SK-N-SH treated with all-trans-retinoic acid at 6 μM for 48 hours (cell line): Measurements from ENCODE around the gene PHF2.

Experiments
- ATAC-seq: fragments of 200-7000 bp; cut with Tn5 transposase; 3 replicates; pipeline ENCODE4 v1.9.1; 2020; ENCODE audit warnings: mild to moderate bottlenecking, moderate library complexity
- ARNTL ChIP-seq: fragments of 450-650 bp; formaldehyde crosslinking; IDR thresholded peaks from 2 replicates; pipeline ENCODE4 v1.5.0; 2020; ENCODE audit warnings: low read depth, mild to moderate bottlenecking, moderate library complexity, borderline replicate concordance
- BACH2 ChIP-seq: fragments of 250-450 bp; sonication (Bioruptor Pico); IDR thresholded peaks from 2 replicates; pipeline ENCODE4 v1.9.0; 2021; ENCODE audit warnings: mild to moderate bottlenecking, borderline replicate concordance
- CREB5 ChIP-seq: fragments of 250-450 bp; sonication (Bioruptor Pico); IDR thresholded peaks from 2 replicates; pipeline ENCODE4 v1.5.1; 2020; ENCODE audit warnings: low read depth, mild to moderate bottlenecking, moderate library complexity
- CSDC2 ChIP-seq: fragments of 250-450 bp; sonication (Bioruptor Pico); IDR thresholded peaks from 2 replicates; pipeline ENCODE4 v1.5.0; 2020; ENCODE audit warnings: mild to moderate bottlenecking, moderate library complexity
- CSRNP3 ChIP-seq: fragments of 250-450 bp; sonication (Bioruptor Pico); IDR thresholded peaks from 2 replicates; pipeline ENCODE4 v1.5.1; 2021; ENCODE audit warnings: mild to moderate bottlenecking, moderate library complexity
- ESRRG ChIP-seq: fragments of 250-450 bp; sonication (Bioruptor Pico); IDR thresholded peaks from 2 replicates; pipeline ENCODE4 v1.6.1; 2021; ENCODE audit warnings: mild to moderate bottlenecking
- GLIS3 ChIP-seq: fragments of 250-450 bp; sonication (Bioruptor Pico); IDR thresholded peaks from 2 replicates; pipeline ENCODE4 v1.5.0; 2020; ENCODE audit warnings: mild to moderate bottlenecking, moderate library complexity
- PATZ1 ChIP-seq: fragments of 250-450 bp; sonication (Bioruptor Pico); IDR thresholded peaks from 2 replicates; pipeline ENCODE4 v1.8.0; 2020; ENCODE audit warnings: mild to moderate bottlenecking, moderate library complexity, borderline replicate concordance
- POU6F1 ChIP-seq: fragments of 250-450 bp; sonication (Bioruptor Pico); IDR thresholded peaks from 2 replicates; pipeline ENCODE4 v1.8.0; 2021; ENCODE audit warnings: low read depth, mild to moderate bottlenecking, moderate library complexity, borderline replicate concordance
- PPARA ChIP-seq: fragments of 250-450 bp; sonication (Bioruptor Pico); IDR thresholded peaks from 2 replicates; pipeline ENCODE4 v1.5.0; 2020; ENCODE audit warnings: mild to moderate bottlenecking, borderline replicate concordance
- RARB ChIP-seq: fragments of 250-450 bp; sonication (Bioruptor Pico); IDR thresholded peaks from 2 replicates; pipeline ENCODE4 v1.8.0; 2021; ENCODE audit warnings: mild to moderate bottlenecking, moderate library complexity
- SNAI2 ChIP-seq: fragments of 250-450 bp; sonication (Bioruptor Pico); IDR thresholded peaks from 2 replicates; pipeline ENCODE4 v1.5.0; 2020; ENCODE audit warnings: mild to moderate bottlenecking, moderate library complexity
- TOX ChIP-seq: fragments of 250-450 bp; sonication (Bioruptor Pico); IDR thresholded peaks from 2 replicates; pipeline ENCODE4 v1.8.0; 2021; ENCODE audit warnings: mild to moderate bottlenecking, moderate library complexity, borderline replicate concordance
- TSHZ2 ChIP-seq: fragments of 250-450 bp; sonication (Bioruptor Pico); IDR thresholded peaks from 2 replicates; pipeline ENCODE4 v1.5.0; 2020; ENCODE audit warnings: mild to moderate bottlenecking, moderate library complexity
- ZC3H10 ChIP-seq: fragments of 250-450 bp; sonication (Bioruptor Pico); IDR thresholded peaks from 2 replicates; pipeline ENCODE4 v1.5.1; 2021; ENCODE audit warnings: mild to moderate bottlenecking, moderate library complexity
- ZFP3 ChIP-seq: fragments of 250-450 bp; sonication (Bioruptor Pico); IDR thresholded peaks from 2 replicates; pipeline ENCODE4 v1.5.0; 2020; ENCODE audit warnings: mild to moderate bottlenecking, moderate library complexity
- ZFP30 ChIP-seq: fragments of 450-650 bp; formaldehyde crosslinking; IDR thresholded peaks from 2 replicates; pipeline ENCODE4 v1.5.0; 2022; ENCODE audit warnings: mild to moderate bottlenecking, moderate library complexity
- ZNF565 ChIP-seq: fragments of 450-650 bp; formaldehyde crosslinking; conservative IDR thresholded peaks from 2 replicates; pipeline ENCODE4 v1.5.0; 2020; ENCODE audit warnings: low read depth, mild to moderate bottlenecking, moderate library complexity
- ZNF70 ChIP-seq: fragments of 450-650 bp; formaldehyde crosslinking; IDR thresholded peaks from 2 replicates; pipeline ENCODE4 v1.5.0; 2020; ENCODE audit warnings: mild to moderate bottlenecking, moderate library complexity
- ZNF8 ChIP-seq: fragments of 450-650 bp; formaldehyde crosslinking; IDR thresholded peaks from 2 replicates; pipeline ENCODE4 v1.5.0; 2020; ENCODE audit warnings: mild to moderate bottlenecking, moderate library complexity

Gene PHF2

GRCh38 chr9:93533863-93534262, 42.5 kb upstream of the PHF2 start:
- no peak for TF ChIP-seq ZFP3 (CRISPR knock-in tag)
- TF ChIP-seq CSRNP3 (CRISPR knock-in tag): no peak
- TF ChIP-seq PPARA (CRISPR knock-in tag): no peak
- TF ChIP-seq POU6F1 (CRISPR knock-in tag): no peak
- no peak for TF ChIP-seq SNAI2 (CRISPR knock-in tag)
- TF ChIP-seq CREB5 (CRISPR knock-in tag): no peak
- TF ChIP-seq ZNF8 (CRISPR knock-in tag): no peak
- TF ChIP-seq ZNF565: no peak
- no peak for ATAC-seq

- ATAC-seq: no peak
- no peak for TF ChIP-seq ESRRG
- no peak for TF ChIP-seq ZC3H10 (CRISPR knock-in tag)
- no peak for TF ChIP-seq GLIS3 (CRISPR knock-in tag)
- TF ChIP-seq TOX (CRISPR knock-in tag): no peak
- no peak for TF ChIP-seq ZNF565
- TF ChIP-seq ZFP30 (CRISPR knock-in tag): no peak
- TF ChIP-seq CSDC2 (CRISPR knock-in tag): no peak
- TF ChIP-seq ZNF70 (CRISPR knock-in tag): no peak
- no peak for TF ChIP-seq CSRNP3 (CRISPR knock-in tag)
- TF ChIP-seq PATZ1 (CRISPR knock-in tag): no peak
- TF ChIP-seq RARB (CRISPR knock-in tag): no peak
- no peak for TF ChIP-seq CREB5 (CRISPR knock-in tag)
- no peak for TF ChIP-seq ARNTL (CRISPR knock-in tag)
These were observed 40.2 kb upstream of the PHF2 start for GRCh38 chr9:93536167-93536566.

GRCh38 chr9:93536874-93537273, 39.5 kb upstream of the PHF2 start:
- ATAC-seq: no peak
- TF ChIP-seq ZFP30 (CRISPR knock-in tag): no peak

- ATAC-seq: no peak
- TF ChIP-seq BACH2 (CRISPR knock-in tag): no peak
- TF ChIP-seq TOX (CRISPR knock-in tag): no peak
- TF ChIP-seq ESRRG: no peak
- no peak for TF ChIP-seq CSDC2 (CRISPR knock-in tag)
- no peak for TF ChIP-seq ZNF565
- no peak for TF ChIP-seq ZC3H10 (CRISPR knock-in tag)
- no peak for TF ChIP-seq ZFP30 (CRISPR knock-in tag)
- TF ChIP-seq TSHZ2 (CRISPR knock-in tag): no peak
- TF ChIP-seq PATZ1 (CRISPR knock-in tag): no peak
- TF ChIP-seq SNAI2 (CRISPR knock-in tag): no peak
- TF ChIP-seq ZFP3 (CRISPR knock-in tag): no peak
- no peak for TF ChIP-seq ZNF8 (CRISPR knock-in tag)
- TF ChIP-seq PPARA (CRISPR knock-in tag): no peak
- TF ChIP-seq, all 23 proteins: peak for 0
These were observed 36.1 kb upstream of the PHF2 start for GRCh38 chr9:93540305-93540704.
